ENCODE data around the gene OR6S1.

OR6S1 gene

GRCh38 chr14:20614038-20614840, 27.3 kb downstream of the OR6S1 start:
- no peak for DNase-seq (ENCODE audit: low read depth)
- peak overlapping the region; percentile 52 for H3K4me3 ChIP-seq (ENCODE audit: low read depth, low read length)
- no peak for TF ChIP-seq CTCF (IDR thresholded peaks at IDR 0.05; ENCODE audit: insufficient read depth, low read depth, low read length, missing control alignments)

GRCh38 chr14:20613094-20614037, 28.1 kb downstream of the OR6S1 start:
- TF ChIP-seq CTCF (IDR thresholded peaks at IDR 0.05; ENCODE audit: insufficient read depth, low read depth, low read length, missing control alignments), result peak; percentile 62

GRCh38 chr14:20612403-20612802, 29.1 kb downstream of the OR6S1 start:
- peak; percentile 78 for DNase-seq (ENCODE audit: low read depth)
- TF ChIP-seq CTCF (IDR thresholded peaks at IDR 0.05; ENCODE audit: insufficient read depth, low read depth, low read length, missing control alignments), result no peak
- H3K4me3 ChIP-seq (ENCODE audit: low read depth, low read length), result peak overlapping the region; percentile 30

More at GRCh38 chr14:20613094-20614037, 28.1 kb downstream of the OR6S1 start:
- H3K4me3 ChIP-seq (ENCODE audit: low read depth, low read length), result peak overlapping the region; percentile 52
- peak; percentile 99 for DNase-seq (ENCODE audit: low read depth)

GRCh38 chr14:20611277-20611676, 30.2 kb downstream of the OR6S1 start:
- H3K4me3 ChIP-seq (ENCODE audit: low read depth, low read length), result no peak overlapping the region
- TF ChIP-seq CTCF (IDR thresholded peaks at IDR 0.05; ENCODE audit: insufficient read depth, low read depth, low read length, missing control alignments), result no peak
- DNase-seq (ENCODE audit: low read depth), result no peak

- H3K4me3 ChIP-seq (ENCODE audit: low read depth, low read length), result peak overlapping the region; percentile 76
- peak; percentile 85 for DNase-seq (ENCODE audit: low read depth)
- TF ChIP-seq CTCF (IDR thresholded peaks at IDR 0.05; ENCODE audit: insufficient read depth, low read depth, low read length, missing control alignments), result no peak
Measured at GRCh38 chr14:20610002-20610765, 31.3 kb downstream of the OR6S1 start.

GRCh38 chr14:20609215-20610001, 32.1 kb downstream of the OR6S1 start:
- TF ChIP-seq CTCF (IDR thresholded peaks at IDR 0.05; ENCODE audit: insufficient read depth, low read depth, low read length, missing control alignments), result peak; percentile 85
- peak overlapping the region; percentile 76 for H3K4me3 ChIP-seq (ENCODE audit: low read depth, low read length)
- peak; percentile 90 for DNase-seq (ENCODE audit: low read depth)

Data from GM12865 (cell line).